Measurements from ENCODE around the gene FBXO41. TPM values are rescaled to one million over a fixed set of nuclear protein-coding genes. Genes with fewer than 3 reads are reported as not detected.
A peak's percentile ranks its signal among the peaks of the same experiment; 100 is the strongest.

The FBXO41 gene
- total RNA-seq, 1 experiment from 2014 or later: 12.1 TPM

GRCh38 chr2:73291093-73291460, 6.8 kb upstream of the FBXO41 start:
- Histone ChIP-seq H3K27me3 (replicated peaks; ENCODE audit: control insufficient read depth, insufficient read depth, low read length) (no peaks in the 10 kb centered on the region), H3K4me1 (no peaks in the 10 kb centered on the region), H3K36me3 (ENCODE audit: control insufficient read depth, insufficient read depth, low read length) (no peaks in the 10 kb centered on the region), H3K4me3 (ENCODE audit: low read depth, low read length) (no peak overlapping the region), H3K9me3 (no peaks in the 10 kb centered on the region)
- no peaks in the 10 kb centered on the region for H3K9me3 Mint-ChIP-seq (ENCODE audit: unreplicated experiment)
- no peak overlapping the region for H3K27ac Mint-ChIP-seq (ENCODE audit: unreplicated experiment)
- CTCF ChIA-PET: interaction anchor here (1.2 kb wide), 1 partner anchor 22 kb away, joined by 6 read pairs; no protein-coding TSS in a partner anchor
- BruUV-seq (replicated peaks): no TSS peak
- H3K4me1 Mint-ChIP-seq (ENCODE audit: low read depth, unreplicated experiment): no peaks in the 10 kb centered on the region
- intact Hi-C loops (cut with micrococcal nuclease; ENCODE audit: unreplicated experiment): no loop called here
- H3K36me3 Mint-ChIP-seq (ENCODE audit: insufficient read depth, unreplicated experiment): no peaks in the 10 kb centered on the region
- DNase-seq: peak in 1 of 2 experiments; percentile 66
- POLR2A ChIA-PET: no interaction called here
- H3K4me3 Mint-ChIP-seq (ENCODE audit: unreplicated experiment): peak overlapping the region; percentile 34
- no peak for TF ChIP-seq CTCF (IDR thresholded peaks at IDR 0.05; ENCODE audit: insufficient read depth in 1 of 2, low read depth in 1 of 2, low read length in 1 of 2, severe bottlenecking in 1 of 2, unreplicated experiment in 1 of 2)
- H3K27me3 Mint-ChIP-seq (ENCODE audit: insufficient read depth, unreplicated experiment): peaks cover 13% of the 10 kb centered on the region

GRCh38 chr2:73290049-73290839, 6.0 kb upstream of the FBXO41 start:
- no peaks in the 10 kb centered on the region for H3K9me3 ChIP-seq
- no peaks in the 10 kb centered on the region for H3K4me1 ChIP-seq
- H3K4me3 Mint-ChIP-seq (ENCODE audit: unreplicated experiment): no peak overlapping the region
- POLR2A ChIA-PET: interaction anchor here (0.7 kb wide), 1 partner anchor 95 kb away, joined by 3 read pairs; no protein-coding TSS in a partner anchor
- H3K4me3 ChIP-seq (ENCODE audit: low read depth, low read length): no peak overlapping the region
- no peaks in the 10 kb centered on the region for H3K9me3 Mint-ChIP-seq (ENCODE audit: unreplicated experiment)
- peak; percentile 70 to 74 for DNase-seq
- H3K27ac Mint-ChIP-seq (ENCODE audit: unreplicated experiment): no peak overlapping the region
- BruUV-seq (replicated peaks): no TSS peak
- no peaks in the 10 kb centered on the region for H3K27me3 ChIP-seq (replicated peaks; ENCODE audit: control insufficient read depth, insufficient read depth, low read length)
- CTCF ChIA-PET: interaction anchor here (0.8 to 1.3 kb wide), 6 partner anchors 10 to 205 kb away, joined by 3 to 6 read pairs (median 4); no protein-coding TSS in a partner anchor
- peaks cover 8% of the 10 kb centered on the region for H3K27me3 Mint-ChIP-seq (ENCODE audit: insufficient read depth, unreplicated experiment)
- H3K36me3 Mint-ChIP-seq (ENCODE audit: insufficient read depth, unreplicated experiment): no peaks in the 10 kb centered on the region
- intact Hi-C loops (cut with micrococcal nuclease; ENCODE audit: unreplicated experiment): no loop called here
- H3K4me1 Mint-ChIP-seq (ENCODE audit: low read depth, unreplicated experiment): no peaks in the 10 kb centered on the region
- H3K36me3 ChIP-seq (ENCODE audit: control insufficient read depth, insufficient read depth, low read length): no peaks in the 10 kb centered on the region
- peak; percentile 53 to 80 for TF ChIP-seq CTCF (IDR thresholded peaks at IDR 0.05; ENCODE audit: insufficient read depth in 1 of 2, low read depth in 1 of 2, low read length in 1 of 2, severe bottlenecking in 1 of 2, unreplicated experiment in 1 of 2)

DNA sequence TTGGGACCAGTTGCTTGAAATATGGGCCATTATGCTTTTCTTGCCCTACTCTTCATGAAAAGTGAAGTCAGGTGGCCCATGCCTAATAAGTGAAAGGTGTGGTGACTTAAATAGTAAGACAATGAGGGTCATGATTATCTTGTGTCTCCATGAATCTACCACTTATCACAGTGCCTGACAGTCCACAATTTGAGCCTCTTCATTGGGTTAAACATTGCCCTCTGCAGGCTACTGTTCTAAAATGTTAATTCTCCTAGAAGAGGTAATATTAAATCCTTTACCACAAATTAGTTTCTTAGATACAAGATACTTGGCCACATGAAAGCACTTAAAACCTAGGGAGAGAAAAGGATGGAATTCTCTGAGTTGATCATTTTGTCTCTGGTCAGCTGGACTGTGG, 5.0 kb upstream of the FBXO41 start:
- Mint-ChIP-seq H3K4me3 (ENCODE audit: unreplicated experiment) (no peak overlapping the region), H3K9me3 (ENCODE audit: unreplicated experiment) (no peaks in the 10 kb centered on the region), H3K4me1 (ENCODE audit: low read depth, unreplicated experiment) (no peaks in the 10 kb centered on the region), H3K27ac (ENCODE audit: unreplicated experiment) (no peak overlapping the region), H3K27me3 (ENCODE audit: insufficient read depth, unreplicated experiment) (peaks cover 5% of the 10 kb centered on the region), H3K36me3 (ENCODE audit: insufficient read depth, unreplicated experiment) (no peaks in the 10 kb centered on the region)
- no peaks in the 10 kb centered on the region for H3K36me3 ChIP-seq (ENCODE audit: control insufficient read depth, insufficient read depth, low read length)
- no TSS peak for BruUV-seq (replicated peaks)
- intact Hi-C loops (cut with micrococcal nuclease; ENCODE audit: unreplicated experiment): no loop called here
- no peak overlapping the region for H3K4me3 ChIP-seq (ENCODE audit: low read depth, low read length)
- H3K9me3 ChIP-seq: no peaks in the 10 kb centered on the region
- no peaks in the 10 kb centered on the region for H3K27me3 ChIP-seq (replicated peaks; ENCODE audit: control insufficient read depth, insufficient read depth, low read length)
- DNase-seq: no peak
- peak in 1 of 2 experiments; percentile 6 for TF ChIP-seq CTCF (IDR thresholded peaks at IDR 0.05; ENCODE audit: insufficient read depth in 1 of 2, low read depth in 1 of 2, low read length in 1 of 2, severe bottlenecking in 1 of 2, unreplicated experiment in 1 of 2)
- ChIA-PET POLR2A (no interaction called here), CTCF (interaction anchor here (1.3 kb wide), 1 partner anchor 204 kb away, joined by 3 read pairs; no protein-coding TSS in a partner anchor)
- H3K4me1 ChIP-seq: peaks cover 5% of the 10 kb centered on the region; the same call in 1 of the 2 replicates
